Esophagus (tissue), 2 donors: ENCODE data around the gene C6. TPM values are rescaled to one million over a fixed set of nuclear protein-coding genes. Genes with fewer than 3 reads are reported as not detected.
"Not testable (repeated sequence)": the region's sequence is repeated elsewhere in the genome, so short reads cannot be mapped to it uniquely, and the experiment has no call there.

Experiments used
- H3K27ac ChIP-seq, 2 donors: one replicate each; pipeline ENCODE4 v1.5.1; 2013; ENCODE audit warnings: low read depth in 2 of 2, mild to moderate bottlenecking in 2 of 2, inconsistent platforms in 1 of 2, low read length in 1 of 2, moderate library complexity in 1 of 2
- H3K27me3 ChIP-seq, 2 donors: one replicate each; pipeline ENCODE4 v1.6.1; 2013; ENCODE audit warnings: low read length in 2 of 2, control low read depth in 1 of 2, mild to moderate bottlenecking in 1 of 2; ENCODE audit not compliant: insufficient read depth in 2 of 2, control insufficient read depth in 1 of 2
- H3K36me3 ChIP-seq, 2 donors: one replicate each; pipeline ENCODE4 v1.6.1; 2013; ENCODE audit warnings: low read length in 1 of 2; ENCODE audit not compliant: control insufficient read depth in 2 of 2, insufficient read depth in 2 of 2
- H3K4me1 ChIP-seq, 2 donors: one replicate each; pipeline ENCODE4 v1.6.1; 2013; ENCODE audit warnings: low read length in 1 of 2; ENCODE audit not compliant: control insufficient read depth in 2 of 2, insufficient read depth in 2 of 2
- H3K4me3 ChIP-seq, 2 donors: one replicate each; pipeline ENCODE4 v1.5.1; 2013; ENCODE audit warnings: low read length in 2 of 2, mild to moderate bottlenecking in 2 of 2, low read depth in 1 of 2, moderate library complexity in 1 of 2
- H3K9me3 ChIP-seq, 2 donors: one replicate each; pipeline ENCODE4 v1.6.1; 2013; ENCODE audit warnings: mild to moderate bottlenecking in 2 of 2, low read depth in 1 of 2, low read length in 1 of 2, moderate library complexity in 1 of 2; ENCODE audit not compliant: control insufficient read depth in 2 of 2, insufficient read depth in 1 of 2
- WGBS, 2 donors: extraction: QIAGEN DNeasy Blood & Tissue Kit; methylation state at CpG; one replicate each; pipeline ENCODE4 v1.1.7; 2013; 5-methylcytosine and 5-hydroxymethylcytosine counted together
- polyA plus RNA-seq, 2 donors: library from polyadenylated mRNA; stranded (reverse); fragments of 200-250 nt; gene quantifications; one replicate each; pipeline ENCODE4 v1.2.3, GENCODE V29; 2013
- donor health status: healthy with polysubstance abuse.
- donor health status: Bipolar disorder and iron deficiency.

C6 gene
- polyA plus RNA-seq, 2 donors: 0.09 to 0.12 TPM

DNA sequence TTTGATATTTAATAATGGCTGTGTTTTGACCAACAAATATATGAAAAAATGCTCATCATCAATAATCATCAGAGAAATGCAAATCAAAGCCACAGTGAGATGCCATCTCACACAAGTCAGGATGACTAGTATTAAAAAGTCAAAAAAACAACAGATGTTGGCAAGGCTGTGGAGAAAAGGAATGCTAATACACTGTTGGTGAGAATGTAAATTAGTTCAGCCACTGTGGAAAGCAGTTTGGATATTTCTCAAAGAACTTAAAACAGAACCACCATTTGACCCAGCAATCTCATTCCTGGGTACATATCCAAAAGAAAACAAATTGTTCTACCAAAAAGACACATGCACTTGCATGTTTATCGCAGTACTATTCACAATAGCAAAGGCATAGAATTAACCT is 30.0 kb downstream of the C6 start:
- not testable (repeated sequence) for H3K4me1 ChIP-seq, H3K36me3 ChIP-seq, H3K27ac ChIP-seq, H3K27me3 ChIP-seq, H3K4me3 ChIP-seq, H3K9me3 ChIP-seq
- 79 to 80% methylated on average over 1 of the region's 1 CpG for WGBS, 2 donors

DNA sequence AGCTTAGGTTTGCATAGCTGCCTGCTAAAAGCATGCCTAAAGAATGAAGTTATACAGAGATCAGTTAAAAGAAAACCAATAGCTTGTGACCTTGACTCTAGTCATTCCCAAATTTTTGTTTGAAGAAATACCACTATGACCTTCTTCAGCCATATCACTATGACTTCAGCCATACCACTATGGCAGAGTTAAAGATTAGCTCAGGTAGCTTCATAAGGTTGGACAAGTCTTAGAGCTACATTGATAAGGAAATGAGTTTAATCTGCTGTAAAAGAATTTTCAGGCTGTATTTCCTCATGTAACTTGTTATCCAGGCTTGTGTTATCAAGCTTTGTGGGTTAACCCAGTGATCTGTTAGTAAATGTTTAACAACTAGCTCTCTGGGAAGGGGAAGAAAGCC is 30.7 kb downstream of the C6 start:
- H3K27ac ChIP-seq: no peak overlapping the region

DNA sequence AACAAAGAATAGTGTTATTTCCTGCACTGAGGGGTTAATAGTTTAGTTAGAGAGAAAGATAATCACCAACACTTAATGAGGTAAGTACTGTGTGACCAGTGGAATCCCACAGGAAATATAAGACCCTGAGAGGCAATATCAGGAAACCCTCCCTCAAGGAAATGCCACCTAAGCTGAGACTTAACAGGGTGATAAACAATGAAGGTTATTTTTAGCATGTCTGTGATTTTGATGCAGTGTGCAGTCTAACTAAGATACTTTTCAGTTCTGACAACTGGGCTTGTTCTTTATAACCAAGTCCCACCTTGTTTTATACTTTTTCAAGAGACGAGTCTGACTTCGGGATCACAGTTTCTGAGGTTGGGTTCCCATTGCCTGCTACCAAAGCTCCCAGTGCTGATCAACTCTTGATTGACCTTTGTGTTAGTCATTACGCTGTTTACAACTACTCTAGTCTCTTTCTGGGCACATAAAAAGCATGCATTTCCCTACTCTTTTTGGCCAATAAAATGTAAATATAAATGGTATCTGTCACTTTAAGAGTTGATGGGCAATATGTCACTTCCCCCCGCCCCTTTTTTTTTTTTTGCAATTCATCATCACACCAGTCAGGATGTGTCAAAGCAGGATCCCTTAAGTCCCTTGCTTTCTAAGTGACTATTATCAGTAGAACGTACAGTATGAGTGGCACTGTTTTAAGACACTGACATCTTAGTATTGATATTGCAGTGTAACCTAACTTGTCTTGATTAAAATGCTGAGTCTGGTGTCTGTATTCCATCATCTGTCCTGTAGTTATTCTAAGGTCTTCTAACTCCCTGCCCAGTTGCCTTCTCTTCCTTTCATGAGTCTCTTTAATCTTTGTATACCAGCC is 31.4 kb downstream of the C6 start:
- Histone ChIP-seq H3K27ac (no peak overlapping the region), H3K4me3 (no peak overlapping the region), H3K36me3 (no peaks in the 10 kb centered on the region), H3K4me1 (no peaks in the 10 kb centered on the region), H3K9me3 (no peaks in the 10 kb centered on the region), H3K27me3 (no peaks in the 10 kb centered on the region)
- WGBS, 2 donors: 55 to 56% methylated on average over 5 of the region's 5 CpGs

More for the DNA sequence above, 30.7 kb downstream of the C6 start:
- H3K4me1 ChIP-seq: no peaks in the 10 kb centered on the region
- H3K27me3 ChIP-seq: no peaks in the 10 kb centered on the region
- no peak overlapping the region for H3K4me3 ChIP-seq
- no peaks in the 10 kb centered on the region for H3K36me3 ChIP-seq
- H3K9me3 ChIP-seq: no peaks in the 10 kb centered on the region

DNA sequence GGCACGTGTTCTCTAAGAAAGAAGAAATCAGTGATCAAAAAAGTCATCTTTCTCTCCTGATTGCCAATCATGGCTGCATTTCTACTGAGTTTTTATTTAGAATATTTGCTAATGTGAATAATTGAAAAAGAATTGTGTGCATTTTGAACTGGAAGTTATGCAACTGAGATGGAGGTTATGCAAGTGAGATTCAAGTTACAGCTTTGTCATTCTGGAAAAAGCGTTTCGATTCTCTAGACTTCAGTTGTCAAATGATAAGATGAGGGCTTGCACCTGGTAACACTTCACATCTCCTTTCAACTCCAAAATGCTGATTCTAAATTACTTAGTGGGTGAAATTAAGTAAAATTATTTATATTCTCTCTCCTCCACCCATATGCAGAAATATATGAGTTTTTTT is 36.4 kb downstream of the C6 start:
- H3K4me1 ChIP-seq: no peaks in the 10 kb centered on the region
- no peak overlapping the region for H3K4me3 ChIP-seq
- 63 to 65% methylated on average over 3 of the region's 3 CpGs for WGBS, 2 donors
- no peak overlapping the region for H3K27ac ChIP-seq
- peaks cover 0 to 2% of the 10 kb centered on the region in 2 donors for H3K9me3 ChIP-seq
- no peaks in the 10 kb centered on the region for H3K36me3 ChIP-seq
- H3K27me3 ChIP-seq: no peaks in the 10 kb centered on the region

DNA sequence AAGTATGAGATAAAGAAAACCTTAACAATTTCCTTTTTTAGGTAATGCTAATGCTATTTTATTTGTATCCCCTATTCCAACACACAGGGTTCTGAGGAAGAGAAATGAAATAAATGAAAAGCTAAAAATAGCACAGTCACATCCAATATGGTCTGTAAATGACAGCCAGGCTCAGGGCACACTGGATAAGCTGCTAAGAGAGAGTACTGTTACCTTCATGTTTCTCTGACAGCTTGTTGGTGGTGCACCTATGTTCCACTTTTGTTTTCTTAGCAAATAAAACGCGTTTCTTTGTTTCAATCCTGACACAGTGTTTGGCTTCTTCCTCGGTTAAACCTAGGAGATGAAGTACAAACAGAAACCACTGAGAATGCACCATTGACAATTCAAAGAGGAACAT is 41.3 kb downstream of the C6 start:
- H3K4me1 ChIP-seq: no peaks in the 10 kb centered on the region
- peaks cover 0 to 2% of the 10 kb centered on the region in 2 donors for H3K9me3 ChIP-seq
- H3K4me3 ChIP-seq: no peak overlapping the region
- 58 to 61% methylated on average over 3 of the region's 3 CpGs for WGBS, 2 donors
- no peaks in the 10 kb centered on the region for H3K36me3 ChIP-seq
- no peaks in the 10 kb centered on the region for H3K27me3 ChIP-seq
- no peak overlapping the region for H3K27ac ChIP-seq

DNA sequence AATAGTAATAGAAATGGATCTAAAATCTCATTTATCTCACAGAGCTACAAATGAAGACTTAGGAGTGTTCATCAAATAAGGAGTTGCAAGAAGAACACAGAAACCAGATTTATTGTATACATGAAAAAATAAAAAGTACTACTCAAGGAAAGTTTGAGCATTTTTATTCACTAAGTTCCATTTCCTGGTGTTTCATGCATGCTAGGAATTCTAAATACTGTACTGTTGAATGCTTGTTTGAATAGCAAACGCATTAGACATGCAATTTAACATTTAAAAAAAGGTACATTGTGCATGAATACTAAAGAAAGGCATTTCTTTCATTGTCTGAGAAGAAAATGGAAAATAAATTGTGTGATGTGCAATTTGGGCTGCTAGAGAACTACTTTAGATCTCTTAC is 52.1 kb downstream of the C6 start:
- Histone ChIP-seq H3K36me3 (no peaks in the 10 kb centered on the region), H3K4me1 (no peaks in the 10 kb centered on the region), H3K4me3 (no peak overlapping the region), H3K27ac (no peak overlapping the region), H3K27me3 (no peaks in the 10 kb centered on the region), H3K9me3 (no peaks in the 10 kb centered on the region)
- 30 to 35% methylated on average over 1 of the region's 1 CpG for WGBS, 2 donors

DNA sequence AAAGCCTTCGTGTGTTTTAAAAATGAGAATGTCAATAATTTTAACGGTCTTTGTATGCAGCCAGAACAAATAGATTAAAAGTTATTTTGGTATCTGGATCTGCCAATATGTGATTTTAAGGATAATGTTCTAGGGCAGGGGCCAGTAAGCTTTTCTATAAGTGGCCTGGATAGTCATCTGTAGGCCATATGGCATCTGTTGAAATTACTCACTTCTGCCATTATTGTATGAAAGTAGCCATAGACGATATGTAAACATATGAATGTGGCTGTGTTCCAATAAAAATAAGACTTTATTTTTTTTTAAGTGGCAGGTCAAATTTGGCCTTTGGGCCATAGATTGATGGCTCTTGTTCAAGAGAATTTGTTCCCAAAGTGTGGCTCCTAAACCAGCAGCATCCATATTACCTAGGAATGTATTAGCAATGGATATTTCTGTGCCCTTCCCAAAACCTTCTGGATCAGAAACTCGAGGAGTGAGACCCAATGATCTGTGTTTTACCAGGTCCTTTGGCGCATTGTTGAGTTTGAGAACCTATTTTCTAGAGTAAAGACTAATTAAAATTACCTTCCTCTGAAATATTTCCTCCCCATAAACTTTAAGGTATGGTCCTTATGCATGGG is 55.9 kb downstream of the C6 start:
- H3K36me3 ChIP-seq: no peaks in the 10 kb centered on the region
- H3K9me3 ChIP-seq: no peaks in the 10 kb centered on the region
- 66% methylated on average over 5 of the region's 5 CpGs for WGBS, 2 donors

DNA sequence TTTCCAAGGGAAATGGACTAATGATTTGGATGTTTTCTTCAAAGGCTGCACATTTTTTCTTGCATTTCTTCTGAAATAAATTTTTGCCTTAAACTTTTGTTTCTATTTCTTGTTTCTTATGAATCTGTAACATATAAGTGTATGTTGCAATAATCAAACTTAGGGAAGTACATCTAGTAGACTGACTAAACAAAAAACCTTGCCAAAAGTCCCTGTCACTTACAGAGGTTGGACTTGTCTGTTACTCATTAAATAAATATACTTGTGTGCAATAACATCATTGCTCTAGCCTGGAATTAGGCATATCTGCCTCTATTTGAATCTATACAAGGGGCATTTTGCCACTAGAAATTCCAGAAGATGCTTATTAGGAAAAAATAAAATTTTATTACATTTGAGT is 56.6 kb downstream of the C6 start:
- H3K4me1 ChIP-seq: no peaks in the 10 kb centered on the region
- H3K27me3 ChIP-seq: no peaks in the 10 kb centered on the region
- no peak overlapping the region for H3K4me3 ChIP-seq
- no peak overlapping the region for H3K27ac ChIP-seq
- H3K36me3 ChIP-seq: no peaks in the 10 kb centered on the region
- no peaks in the 10 kb centered on the region for H3K9me3 ChIP-seq

More for the DNA sequence above, 55.9 kb downstream of the C6 start:
- no peak overlapping the region for H3K27ac ChIP-seq
- H3K27me3 ChIP-seq: no peaks in the 10 kb centered on the region
- H3K4me3 ChIP-seq: no peak overlapping the region
- H3K4me1 ChIP-seq: no peaks in the 10 kb centered on the region

DNA sequence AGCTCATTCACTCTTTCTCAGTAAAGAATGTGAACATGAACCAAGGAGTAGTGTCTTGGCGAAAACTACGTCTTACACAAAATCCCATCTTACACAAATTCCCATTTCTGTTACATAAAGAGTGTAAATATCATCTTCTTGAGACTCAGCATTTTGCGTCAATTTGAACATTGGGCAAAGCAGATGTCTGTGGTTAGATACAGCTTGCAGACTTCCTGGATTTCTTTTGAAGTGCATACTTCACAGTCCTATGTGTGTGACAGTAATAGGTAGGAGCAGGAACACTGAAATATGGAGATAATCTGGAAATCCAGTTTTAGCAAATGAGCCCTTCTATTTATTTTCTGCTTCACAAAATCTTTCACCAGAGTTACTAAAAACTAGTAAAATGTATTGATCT is 58.8 kb downstream of the C6 start:
- Histone ChIP-seq H3K4me3 (no peak overlapping the region), H3K4me1 (no peaks in the 10 kb centered on the region), H3K27me3 (no peaks in the 10 kb centered on the region), H3K27ac (no peak overlapping the region), H3K9me3 (no peaks in the 10 kb centered on the region), H3K36me3 (no peaks in the 10 kb centered on the region)
- 84 to 87% methylated on average over 3 of the region's 3 CpGs for WGBS, 2 donors

DNA sequence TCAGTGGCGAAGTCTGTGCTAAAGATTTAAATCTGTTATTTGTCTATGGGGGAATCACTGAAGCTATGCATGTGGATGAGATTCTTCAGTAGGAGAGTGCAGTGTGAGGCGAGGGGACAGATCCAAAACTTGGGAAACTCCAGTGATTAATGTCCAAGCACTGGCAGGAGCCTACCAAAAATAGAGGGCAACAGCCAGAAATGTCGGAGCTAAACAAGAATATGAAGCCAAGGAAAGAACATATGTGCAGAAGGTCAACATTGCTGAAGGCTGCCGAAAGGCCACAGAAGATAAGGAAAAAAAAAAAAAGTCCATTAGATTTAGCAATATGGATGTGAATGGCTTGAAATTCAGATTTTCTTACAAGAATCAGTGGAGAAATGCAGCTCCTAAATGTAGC is 61.8 kb downstream of the C6 start:
- H3K4me3 ChIP-seq: no peak overlapping the region
- no peaks in the 10 kb centered on the region for H3K27me3 ChIP-seq
- H3K27ac ChIP-seq: no peak overlapping the region
- no peaks in the 10 kb centered on the region for H3K9me3 ChIP-seq
- WGBS, 2 donors: 72 to 74% methylated on average over 4 of the region's 4 CpGs
- no peaks in the 10 kb centered on the region for H3K36me3 ChIP-seq
- H3K4me1 ChIP-seq: no peaks in the 10 kb centered on the region
